NT2/D1 (cell line): ENCODE data around the gene GPR22.

Experiments
- DNase-seq: peaks from one replicate; pipeline ENCODE4 v3.0.0-alpha.2; 2011; ENCODE audit warnings: low read depth, low spot score
- H3K27me3 ChIP-seq: 2 replicates; pipeline ENCODE4 v1.6.0; 2011; ENCODE audit warnings: mild to moderate bottlenecking; ENCODE audit not compliant: insufficient read length, insufficient read depth
- H3K36me3 ChIP-seq: 2 replicates; pipeline ENCODE4 v1.6.1; 2011; ENCODE audit warnings: mild to moderate bottlenecking, low read length, mixed read lengths; ENCODE audit not compliant: insufficient read depth, insufficient read length
- H3K4me1 ChIP-seq: 2 replicates; pipeline ENCODE4 v1.5.1; 2011; ENCODE audit not compliant: insufficient read depth, insufficient read length
- H3K4me3 ChIP-seq: 2 replicates; pipeline ENCODE4 v1.5.1; 2011; ENCODE audit warnings: low read depth; ENCODE audit not compliant: insufficient read length
- H3K9ac ChIP-seq: 2 replicates; pipeline ENCODE4 v1.6.0; 2011; ENCODE audit warnings: low read depth; ENCODE audit not compliant: insufficient read length
- H3K9me3 ChIP-seq: 2 replicates; pipeline ENCODE4 v1.5.1; 2011; ENCODE audit warnings: mild to moderate bottlenecking, low read length; ENCODE audit not compliant: insufficient read depth
- SUZ12 ChIP-seq: IDR thresholded peaks from 2 replicates; pipeline ENCODE4 v1.6.1; 2011; ENCODE audit not compliant: insufficient read length, insufficient read depth; ENCODE audit errors: extremely low read depth
- YY1 ChIP-seq: IDR thresholded peaks from 2 replicates; pipeline ENCODE4 v1.6.1; 2011; ENCODE audit not compliant: insufficient read length, insufficient read depth
- ZNF274 ChIP-seq: IDR thresholded peaks from 2 replicates; pipeline ENCODE4 v1.6.1; 2011; ENCODE audit warnings: mild to moderate bottlenecking, low read depth, low read length

GPR22 gene

GRCh38 chr7:107463139-107464078 lies 6.4 kb upstream of the GPR22 start:
- DNase-seq, result peak; percentile 32
- no peak for TF ChIP-seq ZNF274
- no peak for TF ChIP-seq SUZ12
- no peak for TF ChIP-seq YY1

GRCh38 chr7:107464666-107465226 lies 5.1 kb upstream of the GPR22 start:
- no peaks in the 10 kb centered on the region for H3K36me3 ChIP-seq
- H3K27me3 ChIP-seq, result no peaks in the 10 kb centered on the region
- TF ChIP-seq ZNF274, result no peak
- no peaks in the 10 kb centered on the region for H3K9me3 ChIP-seq
- H3K4me1 ChIP-seq, result no peaks in the 10 kb centered on the region
- H3K9ac ChIP-seq, result no peak overlapping the region
- H3K4me3 ChIP-seq, result no peak overlapping the region
- no peak for DNase-seq

More at GRCh38 chr7:107463139-107464078, 6.4 kb upstream of the GPR22 start:
- no peak overlapping the region for H3K9ac ChIP-seq
- no peak overlapping the region for H3K4me3 ChIP-seq
- H3K27me3 ChIP-seq, result no peaks in the 10 kb centered on the region
- no peaks in the 10 kb centered on the region for H3K9me3 ChIP-seq
- H3K4me1 ChIP-seq, result no peaks in the 10 kb centered on the region
- H3K36me3 ChIP-seq, result no peaks in the 10 kb centered on the region

- TF ChIP-seq YY1 (no peak), ZNF274 (no peak), SUZ12 (no peak)
- Histone ChIP-seq H3K4me1 (no peaks in the 10 kb centered on the region), H3K9me3 (no peaks in the 10 kb centered on the region), H3K36me3 (no peaks in the 10 kb centered on the region), H3K27me3 (no peaks in the 10 kb centered on the region), H3K9ac (no peak overlapping the region), H3K4me3 (no peak overlapping the region)
- no peak for DNase-seq
Observed at GRCh38 chr7:107467972-107468371, 1.9 kb upstream of the GPR22 start.

DNA sequence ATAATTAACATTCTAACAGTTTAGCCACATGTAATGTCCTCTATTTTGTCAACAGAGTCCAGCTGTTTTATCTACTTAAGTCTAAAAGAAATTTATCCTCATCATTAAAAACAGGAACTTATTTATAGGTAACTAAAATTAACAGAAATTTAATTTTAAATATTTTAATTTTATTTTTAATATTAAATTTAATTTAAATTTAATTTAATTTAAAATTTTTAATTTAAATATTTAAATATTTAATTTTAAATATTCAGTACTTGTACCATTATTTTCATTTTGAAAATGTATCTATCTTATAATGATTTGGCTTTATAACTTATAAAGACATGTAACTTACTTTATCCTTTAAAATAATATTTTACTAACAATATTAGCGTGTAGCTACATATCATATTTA lies 1.0 kb upstream of the GPR22 start:
- no peaks in the 10 kb centered on the region for H3K9me3 ChIP-seq
- H3K4me3 ChIP-seq, result no peak overlapping the region
- TF ChIP-seq ZNF274, result no peak
- TF ChIP-seq SUZ12, result no peak
- no peak for TF ChIP-seq YY1
- H3K9ac ChIP-seq, result no peak overlapping the region
- H3K36me3 ChIP-seq, result no peaks in the 10 kb centered on the region
- no peak for DNase-seq
- H3K27me3 ChIP-seq, result no peaks in the 10 kb centered on the region
- H3K4me1 ChIP-seq, result no peaks in the 10 kb centered on the region

DNA sequence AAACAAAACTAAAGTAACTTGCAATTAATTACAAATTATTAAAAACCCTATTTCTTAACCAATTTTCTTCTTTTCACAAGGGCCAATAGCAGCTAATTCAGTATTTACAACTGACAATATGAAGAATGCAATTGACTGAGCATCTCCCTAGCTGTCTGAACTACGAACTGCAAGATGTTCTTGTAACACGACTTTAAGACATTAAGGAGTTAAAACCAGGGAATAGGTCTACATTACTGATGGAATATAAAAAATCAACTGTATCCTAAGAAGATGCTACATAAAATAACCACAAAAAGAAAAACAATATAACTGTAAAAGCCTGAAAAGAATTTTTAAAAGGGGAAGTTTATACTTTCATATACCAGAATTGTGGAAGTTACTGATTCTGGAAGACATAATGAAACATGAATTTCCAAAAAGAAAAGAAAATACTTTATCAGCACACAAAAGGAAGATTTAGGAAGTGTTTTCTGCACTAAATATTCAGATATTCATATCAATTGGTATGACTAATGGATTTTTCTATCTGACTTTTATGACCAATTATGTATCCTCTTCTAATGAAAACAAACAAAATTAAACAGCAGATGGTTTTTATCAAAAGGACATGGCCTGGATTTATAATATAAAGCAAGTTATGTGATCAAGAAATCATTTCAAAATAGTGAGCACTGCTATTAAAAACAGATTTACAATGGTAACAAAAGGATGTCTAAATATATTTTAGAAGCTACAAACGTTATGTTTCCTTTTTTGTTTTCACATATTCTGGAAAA lies 1.6 kb downstream of the GPR22 start:
- H3K9me3 ChIP-seq, result no peaks in the 10 kb centered on the region
- no peak for DNase-seq
- no peaks in the 10 kb centered on the region for H3K36me3 ChIP-seq
- no peak overlapping the region for H3K4me3 ChIP-seq
- no peaks in the 10 kb centered on the region for H3K4me1 ChIP-seq
- no peak overlapping the region for H3K9ac ChIP-seq
- no peak for TF ChIP-seq SUZ12
- no peak for TF ChIP-seq YY1
- no peak for TF ChIP-seq ZNF274
- H3K27me3 ChIP-seq, result no peaks in the 10 kb centered on the region

- Histone ChIP-seq H3K9ac (no peak overlapping the region), H3K4me3 (no peak overlapping the region), H3K4me1 (no peaks in the 10 kb centered on the region), H3K9me3 (no peaks in the 10 kb centered on the region), H3K36me3 (no peaks in the 10 kb centered on the region), H3K27me3 (no peaks in the 10 kb centered on the region)
- TF ChIP-seq YY1 (no peak), ZNF274 (no peak), SUZ12 (no peak)
- no peak for DNase-seq
Observed at GRCh38 chr7:107472116-107472515, 2.3 kb downstream of the GPR22 start.

DNA sequence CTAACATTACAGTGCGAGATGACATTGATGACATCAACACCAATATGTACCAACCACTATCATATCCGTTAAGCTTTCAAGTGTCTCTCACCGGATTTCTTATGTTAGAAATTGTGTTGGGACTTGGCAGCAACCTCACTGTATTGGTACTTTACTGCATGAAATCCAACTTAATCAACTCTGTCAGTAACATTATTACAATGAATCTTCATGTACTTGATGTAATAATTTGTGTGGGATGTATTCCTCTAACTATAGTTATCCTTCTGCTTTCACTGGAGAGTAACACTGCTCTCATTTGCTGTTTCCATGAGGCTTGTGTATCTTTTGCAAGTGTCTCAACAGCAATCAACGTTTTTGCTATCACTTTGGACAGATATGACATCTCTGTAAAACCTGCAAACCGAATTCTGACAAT lies 4.3 kb downstream of the GPR22 start:
- DNase-seq, result no peak
- Histone ChIP-seq H3K27me3 (no peaks in the 10 kb centered on the region), H3K9me3 (no peaks in the 10 kb centered on the region), H3K4me1 (no peaks in the 10 kb centered on the region), H3K36me3 (no peaks in the 10 kb centered on the region), H3K9ac (no peak overlapping the region), H3K4me3 (no peak overlapping the region)
- no peak for TF ChIP-seq ZNF274
